ENCODE data around the gene BPGM. TPM values are rescaled to one million over a fixed set of nuclear protein-coding genes. Genes with fewer than 3 reads are reported as not detected.
A peak's percentile ranks its signal among the peaks of the same experiment; 100 is the strongest.
"Not testable (repeated sequence)": the region's sequence is repeated elsewhere in the genome, so short reads cannot be mapped to it uniquely, and the experiment has no call there.

The BPGM gene
- total and polyA plus RNA-seq, 4 donors: 14.3 to 59.8 (median 19.5) TPM

DNA sequence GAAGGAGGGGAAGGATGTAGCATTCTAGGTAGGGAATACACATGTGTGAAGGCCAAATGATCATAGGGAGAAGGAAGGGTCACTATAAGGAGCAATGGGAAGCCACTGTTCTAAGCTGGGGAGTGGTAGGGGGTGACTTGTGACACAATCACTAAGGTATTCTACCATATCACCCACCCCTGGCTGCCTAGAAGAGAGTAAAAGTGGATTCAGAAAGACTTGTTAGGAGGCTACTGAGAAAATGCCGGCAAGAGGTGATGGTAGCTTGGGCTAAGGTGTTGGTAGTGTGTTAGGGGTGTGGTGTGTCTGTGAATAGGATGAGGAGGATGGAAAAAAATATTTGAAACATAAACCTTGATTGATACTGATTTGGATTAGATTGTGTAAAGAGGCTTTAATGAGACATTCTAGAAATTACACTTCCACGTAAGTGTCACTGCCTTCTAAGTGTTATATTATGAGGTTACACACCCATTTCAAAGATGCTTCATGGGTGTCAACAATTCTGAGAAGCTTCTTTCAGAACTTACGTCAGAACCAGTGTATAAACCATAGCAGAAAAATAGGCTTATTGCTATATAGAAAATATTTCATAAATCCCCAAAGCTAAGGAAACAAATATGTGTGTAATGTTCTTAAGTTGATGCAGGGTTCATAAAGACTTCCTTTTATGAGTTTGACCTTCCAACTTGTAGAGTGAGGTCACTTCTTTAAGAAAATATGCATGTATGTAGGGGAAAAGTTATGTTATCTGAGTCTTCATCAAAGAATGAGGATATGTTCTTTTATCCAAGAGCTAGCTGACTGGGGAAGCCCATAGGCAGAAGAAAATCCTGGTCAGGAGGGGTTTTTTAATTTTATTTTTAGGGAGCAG, 5.6 kb upstream of the BPGM start:
- Histone ChIP-seq H3K27me3 (ENCODE audit: control insufficient read depth in 3 of 3, insufficient read depth in 3 of 3, low read length in 2 of 3) (no peaks in the 10 kb centered on the region), H3K4me3 (no peak overlapping the region), H3K4me1 (ENCODE audit: control insufficient read depth in 5 of 5, insufficient read depth in 5 of 5, low read length in 5 of 5) (peaks cover 0 to 10% (median 5%) of the 10 kb centered on the region in 5 donors), H3K9ac (ENCODE audit: insufficient read depth in 1 of 2, low read length in 2 of 2) (no peak overlapping the region), H3K36me3 (ENCODE audit: control insufficient read depth in 4 of 4, insufficient read depth in 4 of 4, low read length in 4 of 4) (peaks cover 0 to 3% (median 0%) of the 10 kb centered on the region in 4 donors), H3K9me3 (ENCODE audit: control insufficient read depth in 4 of 4, insufficient read depth in 3 of 4, low read length in 3 of 4) (no peaks in the 10 kb centered on the region), H3K27ac (ENCODE audit: low read depth in 1 of 2, low read length in 1 of 2) (no peak overlapping the region)
- WGBS, 2 donors: 92 to 98% methylated on average over 3 of the region's 3 CpGs
- no peak for DNase-seq
- TF ChIP-seq, protein P1, sequence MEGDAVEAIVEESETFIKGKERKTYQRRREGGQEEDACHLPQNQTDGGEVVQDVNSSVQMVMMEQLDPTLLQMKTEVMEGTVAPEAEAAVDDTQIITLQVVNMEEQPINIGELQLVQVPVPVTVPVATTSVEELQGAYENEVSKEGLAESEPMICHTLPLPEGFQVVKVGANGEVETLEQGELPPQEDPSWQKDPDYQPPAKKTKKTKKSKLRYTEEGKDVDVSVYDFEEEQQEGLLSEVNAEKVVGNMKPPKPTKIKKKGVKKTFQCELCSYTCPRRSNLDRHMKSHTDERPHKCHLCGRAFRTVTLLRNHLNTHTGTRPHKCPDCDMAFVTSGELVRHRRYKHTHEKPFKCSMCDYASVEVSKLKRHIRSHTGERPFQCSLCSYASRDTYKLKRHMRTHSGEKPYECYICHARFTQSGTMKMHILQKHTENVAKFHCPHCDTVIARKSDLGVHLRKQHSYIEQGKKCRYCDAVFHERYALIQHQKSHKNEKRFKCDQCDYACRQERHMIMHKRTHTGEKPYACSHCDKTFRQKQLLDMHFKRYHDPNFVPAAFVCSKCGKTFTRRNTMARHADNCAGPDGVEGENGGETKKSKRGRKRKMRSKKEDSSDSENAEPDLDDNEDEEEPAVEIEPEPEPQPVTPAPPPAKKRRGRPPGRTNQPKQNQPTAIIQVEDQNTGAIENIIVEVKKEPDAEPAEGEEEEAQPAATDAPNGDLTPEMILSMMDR (IDR thresholded peaks at IDR 0.05; ENCODE audit: control extremely low read depth, extremely low read depth): no peak
- ATAC-seq (ENCODE audit: insufficient read depth, low FRiP score): no peak

DNA sequence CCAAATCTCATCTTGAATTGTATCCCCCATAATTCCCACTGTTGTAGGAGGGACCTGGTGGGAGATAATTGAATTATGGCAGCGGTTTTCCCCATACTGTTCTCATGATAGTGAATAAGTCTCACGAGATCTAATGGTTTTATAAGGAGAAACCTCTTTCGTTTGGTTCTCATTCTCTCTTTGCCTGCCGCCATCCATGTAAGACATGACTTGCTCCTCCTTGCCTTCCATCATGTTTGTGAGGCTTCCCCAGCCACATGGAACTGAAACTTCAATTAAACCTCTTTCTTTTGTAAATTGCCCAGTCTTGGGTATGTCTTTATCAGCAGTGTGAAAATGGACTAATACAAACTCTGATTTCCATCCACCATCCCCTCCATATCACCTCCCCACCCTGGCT, 4.7 kb upstream of the BPGM start:
- H3K4me1 ChIP-seq (ENCODE audit: control insufficient read depth in 5 of 5, insufficient read depth in 5 of 5, low read length in 5 of 5); ATAC-seq (ENCODE audit: insufficient read depth, low FRiP score); H3K9ac ChIP-seq (ENCODE audit: insufficient read depth in 1 of 2, low read length in 2 of 2); H3K27ac ChIP-seq (ENCODE audit: low read depth in 1 of 2, low read length in 1 of 2); H3K36me3 ChIP-seq (ENCODE audit: control insufficient read depth in 4 of 4, insufficient read depth in 4 of 4, low read length in 4 of 4); H3K9me3 ChIP-seq (ENCODE audit: control insufficient read depth in 4 of 4, insufficient read depth in 3 of 4, low read length in 3 of 4); H3K4me3 ChIP-seq; H3K27me3 ChIP-seq (ENCODE audit: control insufficient read depth in 3 of 3, insufficient read depth in 3 of 3, low read length in 2 of 3); DNase-seq: not testable (repeated sequence)
- 89 to 93% methylated on average over 4 of the region's 4 CpGs for WGBS, 2 donors

- Histone ChIP-seq H3K9ac (ENCODE audit: insufficient read depth in 1 of 2, low read length in 2 of 2) (no peak overlapping the region), H3K4me1 (ENCODE audit: control insufficient read depth in 5 of 5, insufficient read depth in 5 of 5, low read length in 5 of 5) (peaks cover 0 to 16% (median 5%) of the 10 kb centered on the region in 5 donors), H3K36me3 (ENCODE audit: control insufficient read depth in 4 of 4, insufficient read depth in 4 of 4, low read length in 4 of 4) (peaks cover 0 to 3% (median 0%) of the 10 kb centered on the region in 4 donors), H3K9me3 (ENCODE audit: control insufficient read depth in 4 of 4, insufficient read depth in 3 of 4, low read length in 3 of 4) (no peaks in the 10 kb centered on the region), H3K4me3 (no peak overlapping the region), H3K27ac (ENCODE audit: low read depth in 1 of 2, low read length in 1 of 2) (no peak overlapping the region), H3K27me3 (ENCODE audit: control insufficient read depth in 3 of 3, insufficient read depth in 3 of 3, low read length in 2 of 3) (no peaks in the 10 kb centered on the region)
- DNase-seq: no peak
- WGBS, 2 donors: 59 to 69% methylated on average over 1 of the region's 1 CpG
- TF ChIP-seq, protein P1 (IDR thresholded peaks at IDR 0.05; ENCODE audit: control extremely low read depth, extremely low read depth): no peak
- no peak for ATAC-seq (ENCODE audit: insufficient read depth, low FRiP score)
These were observed 3.5 kb upstream of the BPGM start for GRCh38 chr7:134643131-134643530.

- ATAC-seq (ENCODE audit: insufficient read depth, low FRiP score): no peak
- 61 to 77% methylated on average over 5 of the region's 5 CpGs for WGBS, 2 donors
- H3K27me3 ChIP-seq (ENCODE audit: control insufficient read depth in 3 of 3, insufficient read depth in 3 of 3, low read length in 2 of 3): no peaks in the 10 kb centered on the region
These were observed 1.2 kb upstream of the BPGM start for GRCh38 chr7:134645478-134645877.

More at GRCh38 chr7:134645478-134645877, 1.2 kb upstream of the BPGM start:
- Histone ChIP-seq H3K4me1 (ENCODE audit: control insufficient read depth in 5 of 5, insufficient read depth in 5 of 5, low read length in 5 of 5) (peaks cover 0 to 16% (median 5%) of the 10 kb centered on the region in 5 donors), H3K9me3 (ENCODE audit: control insufficient read depth in 4 of 4, insufficient read depth in 3 of 4, low read length in 3 of 4) (no peaks in the 10 kb centered on the region), H3K36me3 (ENCODE audit: control insufficient read depth in 4 of 4, insufficient read depth in 4 of 4, low read length in 4 of 4) (peaks cover 0 to 3% (median 0%) of the 10 kb centered on the region in 4 donors), H3K27ac (ENCODE audit: low read depth in 1 of 2, low read length in 1 of 2) (no peak overlapping the region), H3K9ac (ENCODE audit: insufficient read depth in 1 of 2, low read length in 2 of 2) (peak overlapping the region; percentile 44 to 84), H3K4me3 (no peak overlapping the region)
- DNase-seq: no peak
- TF ChIP-seq, protein P1 (IDR thresholded peaks at IDR 0.05; ENCODE audit: control extremely low read depth, extremely low read depth): no peak
